Measurements from ENCODE around the gene CFHR1.

CFHR1 gene

DNA sequence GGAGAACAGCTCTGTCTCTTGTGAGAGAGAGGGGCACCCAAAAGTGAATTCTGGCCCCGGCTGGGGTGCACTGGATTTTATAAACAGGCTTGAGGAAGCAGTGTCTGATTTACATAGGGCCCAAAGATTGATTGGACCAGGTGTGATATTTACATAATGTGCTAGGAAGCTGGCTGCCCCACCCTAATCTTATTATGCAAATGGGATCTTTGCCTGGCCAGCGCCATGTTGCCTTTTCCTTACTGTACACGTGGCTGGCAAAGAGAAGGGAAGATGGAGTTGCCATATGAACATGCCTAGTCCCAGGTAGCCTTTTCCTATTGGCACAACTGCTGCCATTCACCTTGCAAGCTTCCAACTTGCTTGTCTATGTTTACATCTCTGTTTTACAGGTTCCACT, 39.3 kb downstream of the CFHR1 start:
- H3K4me1 ChIP-seq (ENCODE audit: control insufficient read depth, low read length) = no peaks in the 10 kb centered on the region
- H3K27ac ChIP-seq (ENCODE audit: low read depth, low read length) = no peak overlapping the region
- H3K36me3 ChIP-seq (ENCODE audit: control insufficient read depth, low read length) = no peaks in the 10 kb centered on the region
- H3K4me2 ChIP-seq (ENCODE audit: low read length) = no peak overlapping the region
- no peak overlapping the region for H3K4me3 ChIP-seq (ENCODE audit: low read length)
- H4K20me1 ChIP-seq (ENCODE audit: control insufficient read depth, insufficient read depth, low read depth, low read length) = no peaks in the 10 kb centered on the region
- no peaks in the 10 kb centered on the region for H3K9me2 ChIP-seq (replicated peaks; ENCODE audit: control insufficient read depth, low read length)
- TF ChIP-seq EZH2phosphoT487 (IDR thresholded peaks at IDR 0.05; ENCODE audit: borderline replicate concordance, low read length) = no peak
- TF ChIP-seq, protein P1, sequence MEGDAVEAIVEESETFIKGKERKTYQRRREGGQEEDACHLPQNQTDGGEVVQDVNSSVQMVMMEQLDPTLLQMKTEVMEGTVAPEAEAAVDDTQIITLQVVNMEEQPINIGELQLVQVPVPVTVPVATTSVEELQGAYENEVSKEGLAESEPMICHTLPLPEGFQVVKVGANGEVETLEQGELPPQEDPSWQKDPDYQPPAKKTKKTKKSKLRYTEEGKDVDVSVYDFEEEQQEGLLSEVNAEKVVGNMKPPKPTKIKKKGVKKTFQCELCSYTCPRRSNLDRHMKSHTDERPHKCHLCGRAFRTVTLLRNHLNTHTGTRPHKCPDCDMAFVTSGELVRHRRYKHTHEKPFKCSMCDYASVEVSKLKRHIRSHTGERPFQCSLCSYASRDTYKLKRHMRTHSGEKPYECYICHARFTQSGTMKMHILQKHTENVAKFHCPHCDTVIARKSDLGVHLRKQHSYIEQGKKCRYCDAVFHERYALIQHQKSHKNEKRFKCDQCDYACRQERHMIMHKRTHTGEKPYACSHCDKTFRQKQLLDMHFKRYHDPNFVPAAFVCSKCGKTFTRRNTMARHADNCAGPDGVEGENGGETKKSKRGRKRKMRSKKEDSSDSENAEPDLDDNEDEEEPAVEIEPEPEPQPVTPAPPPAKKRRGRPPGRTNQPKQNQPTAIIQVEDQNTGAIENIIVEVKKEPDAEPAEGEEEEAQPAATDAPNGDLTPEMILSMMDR (IDR thresholded peaks at IDR 0.05; ENCODE audit: low read depth, low read length, poor library complexity, severe bottlenecking) = no peak
- H3K79me2 ChIP-seq (ENCODE audit: control insufficient read depth, low read length) = no peaks in the 10 kb centered on the region
- H3F3A ChIP-seq (ENCODE audit: control insufficient read depth, insufficient read depth) = no peaks in the 10 kb centered on the region
- H3K9me3 ChIP-seq (ENCODE audit: control insufficient read depth, insufficient read depth, low read length) = no peaks in the 10 kb centered on the region
- no peaks in the 10 kb centered on the region for H3K27me3 ChIP-seq (ENCODE audit: control insufficient read depth, low read length)

DNA sequence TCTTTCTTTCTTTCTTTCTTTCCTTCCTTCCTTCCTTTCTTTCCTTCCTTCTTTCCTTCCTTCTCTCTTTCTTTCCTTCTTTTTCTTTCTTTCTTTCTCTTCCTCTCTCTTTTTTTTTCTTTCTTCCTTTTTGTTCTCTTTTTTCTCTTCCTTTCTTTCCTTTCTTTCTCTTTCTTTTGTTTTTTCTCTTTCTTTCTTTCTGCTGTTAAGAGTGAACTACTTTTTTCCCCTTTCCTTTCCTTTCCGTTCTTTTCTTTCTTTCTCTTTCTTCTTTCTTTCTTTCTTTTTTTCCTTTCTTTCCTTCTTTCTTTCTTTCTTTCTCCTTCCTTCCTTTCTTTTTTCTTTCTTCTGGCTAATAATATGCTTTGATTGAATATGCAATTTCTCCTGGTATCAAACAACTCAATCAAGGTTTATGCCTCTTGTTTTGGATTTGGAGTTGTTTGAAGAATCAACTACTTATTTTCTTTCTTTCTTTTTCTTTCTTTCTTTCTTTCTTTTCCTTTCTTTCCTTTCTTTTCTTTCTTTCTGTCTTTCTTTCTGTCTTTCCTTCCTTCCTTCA, 40.9 kb downstream of the CFHR1 start:
- H3K27ac ChIP-seq (ENCODE audit: low read depth, low read length) = no peak overlapping the region
- no peak overlapping the region for H3K4me3 ChIP-seq (ENCODE audit: low read length)
- H3F3A ChIP-seq (ENCODE audit: control insufficient read depth, insufficient read depth) = no peaks in the 10 kb centered on the region
- H3K4me2 ChIP-seq (ENCODE audit: low read length) = no peak overlapping the region
- H3K79me2 ChIP-seq (ENCODE audit: control insufficient read depth, low read length) = no peaks in the 10 kb centered on the region
- H3K4me1 ChIP-seq (ENCODE audit: control insufficient read depth, low read length) = no peaks in the 10 kb centered on the region
- TF ChIP-seq, protein P1 (IDR thresholded peaks at IDR 0.05; ENCODE audit: low read depth, low read length, poor library complexity, severe bottlenecking) = no peak
- no peak for TF ChIP-seq EZH2phosphoT487 (IDR thresholded peaks at IDR 0.05; ENCODE audit: borderline replicate concordance, low read length)
- no peaks in the 10 kb centered on the region for H3K9me3 ChIP-seq (ENCODE audit: control insufficient read depth, insufficient read depth, low read length)
- H3K9me2 ChIP-seq (replicated peaks; ENCODE audit: control insufficient read depth, low read length) = no peaks in the 10 kb centered on the region
- no peaks in the 10 kb centered on the region for H3K36me3 ChIP-seq (ENCODE audit: control insufficient read depth, low read length)
- no peaks in the 10 kb centered on the region for H3K27me3 ChIP-seq (ENCODE audit: control insufficient read depth, low read length)
- H4K20me1 ChIP-seq (ENCODE audit: control insufficient read depth, insufficient read depth, low read depth, low read length) = no peaks in the 10 kb centered on the region

DNA sequence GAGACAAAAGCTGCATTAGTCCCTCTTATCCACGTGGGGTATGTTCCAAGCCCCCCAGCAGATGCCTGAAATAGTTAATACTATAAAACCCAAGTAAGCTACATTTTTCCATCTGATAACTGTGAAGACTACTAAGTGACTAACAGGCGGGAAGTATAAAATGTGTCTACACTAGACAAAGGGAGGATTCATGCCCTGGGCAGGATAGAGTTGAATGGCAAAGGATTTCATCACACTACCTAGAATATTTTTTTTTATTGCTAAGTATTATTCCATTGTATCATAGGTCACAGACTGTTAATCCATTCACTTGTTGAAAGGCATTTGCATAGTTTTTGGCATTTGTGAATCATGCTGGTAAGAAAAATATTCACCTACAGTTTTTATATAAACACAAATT, 41.9 kb downstream of the CFHR1 start:
- H3K4me3 ChIP-seq (ENCODE audit: low read length) = no peak overlapping the region
- TF ChIP-seq EZH2phosphoT487 (IDR thresholded peaks at IDR 0.05; ENCODE audit: borderline replicate concordance, low read length) = no peak
- TF ChIP-seq, protein P1 (IDR thresholded peaks at IDR 0.05; ENCODE audit: low read depth, low read length, poor library complexity, severe bottlenecking) = no peak
- H3K27me3 ChIP-seq (ENCODE audit: control insufficient read depth, low read length) = no peaks in the 10 kb centered on the region
- no peaks in the 10 kb centered on the region for H3K36me3 ChIP-seq (ENCODE audit: control insufficient read depth, low read length)
- H3K4me1 ChIP-seq (ENCODE audit: control insufficient read depth, low read length) = no peaks in the 10 kb centered on the region
- no peaks in the 10 kb centered on the region for H4K20me1 ChIP-seq (ENCODE audit: control insufficient read depth, insufficient read depth, low read depth, low read length)
- H3K9me2 ChIP-seq (replicated peaks; ENCODE audit: control insufficient read depth, low read length) = no peaks in the 10 kb centered on the region
- no peak overlapping the region for H3K4me2 ChIP-seq (ENCODE audit: low read length)
- H3F3A ChIP-seq (ENCODE audit: control insufficient read depth, insufficient read depth) = no peaks in the 10 kb centered on the region
- H3K79me2 ChIP-seq (ENCODE audit: control insufficient read depth, low read length) = no peaks in the 10 kb centered on the region
- H3K9me3 ChIP-seq (ENCODE audit: control insufficient read depth, insufficient read depth, low read length) = no peaks in the 10 kb centered on the region
- no peak overlapping the region for H3K27ac ChIP-seq (ENCODE audit: low read depth, low read length)
